Common myeloid progenitor, CD34-positive (primary cell): Measurements from ENCODE around the gene ZDHHC20.

Experiments
- CTCF ChIA-PET: fragments of 350-600 bp; sonication (Branson Sonifier 250); formaldehyde crosslinking; loops from one replicate; lab custom pipeline; 2021; ENCODE audit warnings: antibody characterized with exemption; lab: Charles Lee
- POLR2A ChIA-PET: fragments of 350-600 bp; sonication (Branson Sonifier 250); formaldehyde crosslinking; loops from one replicate; lab custom pipeline; 2021; ENCODE audit warnings: antibody characterized with exemption; lab: Charles Lee
- DNase-seq, 3 donors: peaks; one replicate each; pipeline versions ENCODE4 v3.0.0 to v3.0.0-alpha.2; 2013
- H3K27ac ChIP-seq, 2 experiments: 1 replicate in 1 of 2; 2 replicates in 1 of 2; pipeline ENCODE4 v1.7.0; 2013; ENCODE audit warnings: inconsistent platforms in 2 of 2, low read length in 2 of 2, mild to moderate bottlenecking in 2 of 2, low read depth in 1 of 2, moderate library complexity in 1 of 2; ENCODE audit not compliant: severe bottlenecking in 2 of 2, insufficient read depth in 1 of 2, poor library complexity in 1 of 2
- H3K27me3 ChIP-seq, 5 experiments: replicated peaks in 2 of 5; 1 replicate in 3 of 5; 2 replicates in 2 of 5; pipeline versions ENCODE4 v1.6.1 to v1.7.0; 2013; ENCODE audit warnings: low read length in 4 of 5, mild to moderate bottlenecking in 2 of 5, moderate library complexity in 2 of 5, inconsistent platforms in 1 of 5; ENCODE audit not compliant: insufficient read depth in 5 of 5, control insufficient read depth in 4 of 5
- H3K36me3 ChIP-seq, 4 experiments: 1 replicate in 2 of 4; 2 replicates in 2 of 4; pipeline versions ENCODE4 v1.6.1 to v1.7.0; 2013; ENCODE audit warnings: low read length in 3 of 4, control low read depth in 1 of 4, mild to moderate bottlenecking in 1 of 4; ENCODE audit not compliant: control insufficient read depth in 4 of 4, insufficient read depth in 4 of 4
- H3K4me1 ChIP-seq, 4 experiments: 1 replicate in 3 of 4; 2 replicates in 1 of 4; pipeline versions ENCODE4 v1.6.1 to v1.7.1; 2013; ENCODE audit warnings: low read length in 3 of 4, mild to moderate bottlenecking in 3 of 4, control low read depth in 1 of 4, inconsistent platforms in 1 of 4, moderate library complexity in 1 of 4; ENCODE audit not compliant: control insufficient read depth in 4 of 4, insufficient read depth in 4 of 4; ENCODE audit errors: control extremely low read depth in 1 of 4
- H3K4me3 ChIP-seq, 7 experiments: 1 replicate in 4 of 7; 2 replicates in 3 of 7; pipeline versions ENCODE4 v1.5.1 to v1.7.0; 2013; ENCODE audit warnings: mild to moderate bottlenecking in 7 of 7, low read length in 6 of 7, moderate library complexity in 6 of 7, inconsistent platforms in 2 of 7, low read depth in 2 of 7, control low read depth in 1 of 7; ENCODE audit not compliant: insufficient read depth in 4 of 7, control insufficient read depth in 1 of 7; ENCODE audit errors: extremely low read depth in 1 of 7
- H3K9me3 ChIP-seq, 5 experiments: 1 replicate in 4 of 5; 2 replicates in 1 of 5; pipeline versions ENCODE4 v1.6.1 to v1.7.1; 2013; ENCODE audit warnings: low read length in 4 of 5, mild to moderate bottlenecking in 2 of 5, inconsistent platforms in 1 of 5, low read depth in 1 of 5, moderate library complexity in 1 of 5; ENCODE audit not compliant: control insufficient read depth in 4 of 5, insufficient read depth in 2 of 5; ENCODE audit errors: control extremely low read depth in 1 of 5
- WGBS: methylation state at CpG from one replicate; pipeline ENCODE4 v1.1.5; 2013; ENCODE audit not compliant: insufficient coverage; 5-methylcytosine and 5-hydroxymethylcytosine counted together

Gene ZDHHC20

GRCh38 chr13:21478881-21479808 is 20.0 kb upstream of the ZDHHC20 start:
- DNase-seq, result peak; percentile 81 to 92 (median 88)
- Histone ChIP-seq H3K4me3 (peak overlapping the region in 2 of 7 experiments; percentile 16 to 29), H3K4me1 (peaks cover 0 to 9% (median 4%) of the 10 kb centered on the region in 4 experiments), H3K36me3 (no peaks in the 10 kb centered on the region), H3K9me3 (no peaks in the 10 kb centered on the region), H3K27ac (no peak overlapping the region), H3K27me3 (peaks cover 0 to 8% (median 2%) of the 10 kb centered on the region in 5 experiments)
- ChIA-PET CTCF (interaction anchor here (0.9 to 8.6 kb wide), 14 partner anchors 14 to 987 kb away, joined by 3 to 100 read pairs (median 4); no protein-coding TSS in a partner anchor), POLR2A (interaction anchor here (0.7 to 1.1 kb wide), 2 partner anchors 9 to 303 kb away, joined by 3 read pairs; partner anchors contain the start of gene SKA3)
- 52% methylated on average over 5 of the region's 8 CpGs for WGBS

- 0% methylated on average over 8 of the region's 18 CpGs for WGBS
Observed at GRCh38 chr13:21476893-21477472, 17.9 kb upstream of the ZDHHC20 start.

GRCh38 chr13:21475115-21475514 is 16.0 kb upstream of the ZDHHC20 start:
- Histone ChIP-seq H3K27me3 (peaks cover 0 to 4% (median 0%) of the 10 kb centered on the region in 5 experiments), H3K27ac (no peak overlapping the region), H3K36me3 (no peaks in the 10 kb centered on the region), H3K4me3 (no peak overlapping the region), H3K9me3 (peaks cover 0 to 7% (median 0%) of the 10 kb centered on the region in 5 experiments), H3K4me1 (peaks cover 0 to 9% (median 4%) of the 10 kb centered on the region in 4 experiments)
- WGBS, result 68% methylated on average over 4 of the region's 6 CpGs
- CTCF ChIA-PET, result interaction anchor here (1.0 to 8.6 kb wide), 3 partner anchors 15 to 177 kb away, joined by 3 to 100 read pairs (median 4); no protein-coding TSS in a partner anchor
- DNase-seq, result no peak
- POLR2A ChIA-PET, result no interaction called here

More at GRCh38 chr13:21476893-21477472, 17.9 kb upstream of the ZDHHC20 start:
- H3K9me3 ChIP-seq, result no peaks in the 10 kb centered on the region
- peaks cover 0 to 8% (median 2%) of the 10 kb centered on the region in 5 experiments for H3K27me3 ChIP-seq
- H3K4me3 ChIP-seq, result peak overlapping the region in 6 of 7 experiments; percentile 59 to 87 (median 63)
- DNase-seq, result peak; percentile 91 to 95 (median 93)
- H3K36me3 ChIP-seq, result no peaks in the 10 kb centered on the region
- POLR2A ChIA-PET, result interaction anchor here (0.6 kb wide), 1 partner anchor 180 kb away, joined by 3 read pairs; no protein-coding TSS in a partner anchor
- H3K27ac ChIP-seq, result peak overlapping the region; percentile 27 to 71
- peaks cover 0 to 9% (median 4%) of the 10 kb centered on the region in 4 experiments for H3K4me1 ChIP-seq
- CTCF ChIA-PET, result interaction anchor here (0.6 to 8.6 kb wide), 24 partner anchors 9 to 986 kb away, joined by 3 to 100 read pairs (median 4); partner anchors contain the start of gene ZDHHC20

- POLR2A ChIA-PET, result no interaction called here
- no peak for DNase-seq
- no peaks in the 10 kb centered on the region for H3K36me3 ChIP-seq
- no peak overlapping the region for H3K4me3 ChIP-seq
- CTCF ChIA-PET, result interaction anchor here (1.0 to 1.1 kb wide), 2 partner anchors 172 to 179 kb away, joined by 3 read pairs; no protein-coding TSS in a partner anchor
- H3K27ac ChIP-seq, result no peak overlapping the region
- peaks cover 0 to 7% (median 0%) of the 10 kb centered on the region in 5 experiments for H3K9me3 ChIP-seq
- H3K27me3 ChIP-seq, result no peaks in the 10 kb centered on the region
- no peaks in the 10 kb centered on the region for H3K4me1 ChIP-seq
Observed at GRCh38 chr13:21470785-21471184, 11.7 kb upstream of the ZDHHC20 start.

- no peaks in the 10 kb centered on the region for H3K4me1 ChIP-seq
- H3K27me3 ChIP-seq, result no peaks in the 10 kb centered on the region
- CTCF ChIA-PET, result interaction anchor here (1.3 to 2.3 kb wide), 2 partner anchors 11 to 169 kb away, joined by 6 to 8 read pairs; no protein-coding TSS in a partner anchor
- no peak overlapping the region for H3K4me3 ChIP-seq
- H3K9me3 ChIP-seq, result peaks cover 0 to 7% (median 0%) of the 10 kb centered on the region in 5 experiments
- no peaks in the 10 kb centered on the region for H3K36me3 ChIP-seq
- POLR2A ChIA-PET, result no interaction called here
- no peak overlapping the region for H3K27ac ChIP-seq
- DNase-seq, result no peak
- WGBS, result 95% methylated on average over 5 of the region's 7 CpGs
Observed at GRCh38 chr13:21466527-21466926, 7.4 kb upstream of the ZDHHC20 start.

GRCh38 chr13:21465710-21466160 is 6.6 kb upstream of the ZDHHC20 start:
- Histone ChIP-seq H3K27me3 (no peaks in the 10 kb centered on the region), H3K9me3 (peaks cover 0 to 3% (median 0%) of the 10 kb centered on the region in 5 experiments), H3K27ac (no peak overlapping the region), H3K4me3 (no peak overlapping the region), H3K4me1 (no peaks in the 10 kb centered on the region), H3K36me3 (no peaks in the 10 kb centered on the region)
- CTCF ChIA-PET, result interaction anchor here (1.0 kb wide), 1 partner anchor 12 kb away, joined by 3 read pairs; no protein-coding TSS in a partner anchor
- WGBS, result 76% methylated on average over 6 of the region's 9 CpGs
- POLR2A ChIA-PET, result no interaction called here
- DNase-seq, result no peak
